ENCODE results near the gene SHB.
A peak's percentile ranks its signal among the peaks of the same experiment; 100 is the strongest.

The SHB gene

DNA sequence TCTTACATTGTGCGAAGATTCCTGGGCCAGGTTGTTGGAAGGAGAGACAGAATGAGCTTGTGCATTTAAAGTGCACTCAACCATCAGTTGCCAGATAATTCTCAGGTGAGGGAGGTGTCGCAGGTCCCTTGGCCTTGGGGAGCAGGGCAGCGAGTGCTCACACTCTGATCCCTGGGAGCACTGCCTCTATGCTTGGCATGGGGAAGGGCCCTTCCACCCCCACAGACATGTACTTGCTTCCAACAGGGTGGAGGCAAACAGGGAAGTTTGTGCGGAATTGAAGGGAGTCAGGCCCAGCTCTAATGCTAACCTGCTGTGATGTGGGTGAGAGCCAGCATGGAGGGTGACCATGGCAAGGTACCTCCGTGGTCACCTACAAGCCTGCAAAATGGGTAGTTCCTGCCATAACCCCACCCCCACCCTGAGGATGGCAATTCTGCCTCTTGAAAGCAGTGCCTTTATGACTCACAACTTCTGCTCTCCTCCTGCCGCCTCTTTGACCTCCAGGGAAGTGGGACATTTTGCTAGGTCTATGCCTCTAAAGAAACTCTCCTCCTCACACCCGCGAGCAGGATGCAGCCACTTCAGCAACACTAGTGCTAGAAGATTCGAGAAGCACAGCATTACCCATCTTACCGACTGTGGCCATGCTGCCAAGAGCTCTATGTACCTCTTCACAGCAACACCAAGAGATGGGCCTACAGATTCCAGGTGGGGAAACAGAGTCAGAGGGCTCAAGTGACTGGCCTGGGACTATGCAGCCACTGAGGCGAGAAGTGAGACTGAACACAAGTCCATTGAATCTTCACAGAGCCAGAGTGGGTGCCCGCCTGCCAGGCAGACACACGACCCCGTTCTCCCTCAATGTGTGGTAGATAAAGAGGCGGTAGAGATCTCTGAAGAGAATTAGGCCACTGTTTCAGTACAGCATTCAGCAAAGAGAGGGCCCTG is 143.0 kb downstream of the SHB start:
- DNase-seq: no peak

DNA sequence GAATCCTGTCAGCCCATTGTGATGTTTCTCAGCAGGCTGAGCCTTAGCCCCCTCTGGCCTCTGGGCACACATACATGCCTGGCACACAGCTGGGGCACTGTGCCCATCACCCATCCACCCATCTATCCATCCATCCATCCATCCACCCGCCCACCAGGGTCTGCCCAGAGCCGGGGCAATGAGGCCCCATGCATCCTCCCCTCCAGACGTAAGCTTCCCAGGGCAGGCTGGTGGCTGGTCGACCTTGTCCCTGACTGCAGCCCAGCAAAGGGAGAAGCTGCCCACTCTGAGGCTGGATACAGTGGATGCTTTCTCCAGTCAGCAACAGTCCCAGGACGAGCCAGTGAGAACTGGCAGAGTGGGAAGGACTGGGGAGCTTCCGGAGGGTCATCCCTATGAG is 144.0 kb downstream of the SHB start:
- DNase-seq: no peak

DNA sequence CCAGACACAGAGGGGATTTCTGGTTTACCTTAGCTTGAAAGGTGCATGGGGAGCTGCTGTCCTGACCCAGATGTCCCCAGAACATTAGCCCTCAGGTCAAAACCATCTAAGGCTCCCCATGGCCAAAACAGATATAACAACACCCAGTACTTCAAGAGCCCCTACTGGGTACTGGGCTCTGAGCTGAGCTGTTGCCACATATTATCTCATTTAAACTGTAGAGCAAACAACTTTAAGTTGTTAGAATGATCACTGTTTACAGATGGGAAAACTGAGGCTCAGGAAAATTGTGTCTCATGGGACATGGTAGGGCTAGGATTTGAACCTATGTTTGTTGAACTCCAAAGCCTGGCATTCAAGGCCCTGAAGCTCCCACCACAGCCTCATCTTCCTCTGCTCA is 144.5 kb downstream of the SHB start:
- DNase-seq: no peak

GRCh38 chr9:37923796-37924427 is 145.1 kb downstream of the SHB start:
- DNase-seq: no peak

DNA sequence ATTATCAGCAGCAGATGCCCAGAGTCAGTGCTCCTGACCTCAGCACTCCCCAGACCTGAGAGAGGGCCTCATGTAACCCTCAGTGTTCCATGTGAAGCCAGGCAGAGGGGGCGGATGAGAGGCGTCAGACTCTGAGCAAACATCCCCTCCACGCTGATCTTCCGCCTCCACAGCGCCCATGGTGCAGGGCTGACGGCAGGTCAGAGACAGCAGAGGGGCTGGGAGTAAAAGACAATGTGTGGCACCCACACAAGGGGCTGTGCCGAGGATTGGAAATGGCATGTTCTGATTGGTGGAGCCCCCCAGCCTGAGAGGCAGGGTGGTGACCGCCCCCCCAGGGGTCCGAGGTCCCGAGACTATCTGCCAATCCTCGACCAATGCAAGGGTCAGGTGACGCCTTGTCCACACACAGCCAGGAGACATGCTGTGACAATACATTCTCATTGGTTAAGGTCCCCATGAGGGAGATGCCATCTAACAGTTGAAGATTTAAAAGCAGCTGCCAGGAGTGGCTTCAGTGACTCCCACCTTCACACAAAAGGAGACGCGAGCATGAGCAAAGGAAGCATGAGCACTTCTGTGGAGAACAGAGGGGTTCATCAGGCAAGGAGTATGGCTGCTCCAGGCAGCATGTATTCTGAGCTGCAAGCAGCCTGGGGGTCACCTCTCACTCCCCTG is 145.8 kb downstream of the SHB start:
- no peak for DNase-seq

DNA sequence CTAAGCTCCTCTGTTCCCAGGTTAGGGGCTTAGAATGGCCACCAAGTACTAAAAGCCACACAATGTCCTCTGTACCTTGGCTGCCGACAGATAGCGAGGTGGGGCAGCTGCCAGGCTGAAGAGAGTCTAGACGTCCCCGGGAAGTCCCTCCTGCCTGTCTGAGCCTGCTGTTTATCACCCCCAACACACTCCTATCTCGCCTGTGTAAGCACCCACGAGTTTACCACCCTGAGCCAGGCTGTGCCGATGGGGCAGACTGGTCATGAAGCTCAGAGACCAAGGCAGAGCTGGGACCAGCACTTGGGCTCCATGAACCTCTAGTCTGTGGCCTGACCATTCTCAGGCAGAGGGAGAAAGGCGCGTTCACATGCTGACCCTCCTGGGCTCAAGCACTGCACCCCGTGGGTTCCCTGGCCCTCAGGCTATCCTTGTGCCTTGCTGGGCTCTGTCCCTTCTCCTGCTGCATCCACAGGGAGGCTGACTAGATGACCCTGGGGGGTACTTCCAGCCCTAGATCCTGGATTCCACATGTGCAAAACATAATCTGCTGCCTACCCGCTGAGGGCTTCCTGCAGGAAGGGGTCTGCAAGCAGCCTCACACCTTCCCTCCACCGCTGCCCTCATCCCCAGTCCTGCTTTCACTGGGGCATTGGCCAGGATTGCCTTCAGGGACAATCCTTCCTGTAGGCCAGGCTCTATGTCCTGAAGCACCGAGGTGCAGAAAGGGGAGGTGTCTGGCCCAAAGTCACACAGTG is 146.5 kb downstream of the SHB start:
- DNase-seq: peak; percentile 25

DNA sequence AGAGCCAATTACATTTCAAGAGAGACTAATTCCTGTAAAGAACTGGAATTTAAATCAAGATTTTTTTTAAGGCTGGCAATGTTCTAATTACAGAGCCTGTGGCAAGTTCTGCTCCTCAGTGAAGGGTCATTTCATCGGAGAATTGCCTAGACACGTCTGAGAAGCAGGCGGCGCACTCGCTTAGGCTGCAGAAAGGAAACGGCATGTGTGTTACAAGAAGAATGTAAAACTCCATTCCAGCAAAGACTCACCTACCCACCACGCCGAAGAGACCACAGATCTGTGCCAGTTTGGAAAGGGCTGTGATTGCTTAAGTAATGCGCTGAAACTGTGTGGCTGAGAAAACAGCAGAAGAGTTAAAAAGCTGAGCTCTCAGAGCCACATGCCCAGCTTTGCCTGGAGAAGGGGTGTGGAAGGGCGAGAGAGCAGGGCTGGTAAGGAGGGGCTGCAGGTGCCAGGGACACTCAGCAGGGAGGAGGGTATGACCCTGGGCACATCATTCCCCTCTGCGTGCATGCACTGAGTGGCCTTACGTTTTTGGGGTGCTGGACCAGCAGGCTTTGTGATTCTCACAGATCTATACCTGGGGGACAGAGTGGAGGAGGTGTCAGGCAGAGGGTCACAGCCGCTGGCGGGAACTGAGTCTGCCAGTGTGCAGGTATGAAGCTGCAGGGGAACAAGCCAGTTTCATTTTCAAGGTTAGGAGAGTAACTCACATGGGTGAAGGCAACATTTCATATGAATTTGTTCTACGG is 147.3 kb downstream of the SHB start:
- DNase-seq: peak; percentile 20

DNA sequence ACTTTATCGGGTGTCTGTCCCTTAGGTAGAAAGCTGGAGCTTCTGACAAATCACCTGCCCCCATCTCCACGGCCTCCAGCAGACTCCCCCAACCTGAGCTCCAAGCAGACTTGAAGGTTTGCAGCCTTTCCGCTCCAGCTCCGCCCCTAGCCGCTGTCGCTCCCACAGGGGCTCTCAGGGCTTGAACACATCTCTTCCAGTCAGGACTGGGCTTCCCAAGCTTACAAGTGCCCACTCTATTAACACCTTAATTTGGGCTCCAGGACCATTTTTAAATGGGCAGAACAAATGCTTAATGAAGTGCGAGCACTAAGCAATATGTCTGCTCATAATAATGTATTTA is 147.9 kb downstream of the SHB start:
- no peak for DNase-seq

GRCh38 chr9:37920471-37921167 is 148.4 kb downstream of the SHB start:
- DNase-seq: no peak

DNA sequence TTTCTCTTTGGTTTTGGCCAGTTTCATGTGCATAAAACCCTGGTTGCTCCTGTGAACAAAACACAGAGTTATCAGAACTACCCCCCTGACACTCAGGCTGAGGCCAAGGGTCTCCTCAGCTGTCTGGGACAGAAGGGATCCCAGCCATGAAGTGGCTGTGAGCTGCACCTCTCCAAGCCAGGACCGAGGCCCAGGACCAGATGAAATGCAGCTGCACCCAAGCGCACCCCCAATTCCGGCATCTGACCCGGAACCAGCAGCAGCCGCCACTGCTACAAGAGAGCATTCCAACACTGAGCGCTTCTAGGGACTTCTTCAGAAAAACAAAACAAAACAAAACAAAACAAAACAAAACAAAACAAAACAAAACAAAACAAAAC is 149.1 kb downstream of the SHB start:
- DNase-seq: no peak

DNA sequence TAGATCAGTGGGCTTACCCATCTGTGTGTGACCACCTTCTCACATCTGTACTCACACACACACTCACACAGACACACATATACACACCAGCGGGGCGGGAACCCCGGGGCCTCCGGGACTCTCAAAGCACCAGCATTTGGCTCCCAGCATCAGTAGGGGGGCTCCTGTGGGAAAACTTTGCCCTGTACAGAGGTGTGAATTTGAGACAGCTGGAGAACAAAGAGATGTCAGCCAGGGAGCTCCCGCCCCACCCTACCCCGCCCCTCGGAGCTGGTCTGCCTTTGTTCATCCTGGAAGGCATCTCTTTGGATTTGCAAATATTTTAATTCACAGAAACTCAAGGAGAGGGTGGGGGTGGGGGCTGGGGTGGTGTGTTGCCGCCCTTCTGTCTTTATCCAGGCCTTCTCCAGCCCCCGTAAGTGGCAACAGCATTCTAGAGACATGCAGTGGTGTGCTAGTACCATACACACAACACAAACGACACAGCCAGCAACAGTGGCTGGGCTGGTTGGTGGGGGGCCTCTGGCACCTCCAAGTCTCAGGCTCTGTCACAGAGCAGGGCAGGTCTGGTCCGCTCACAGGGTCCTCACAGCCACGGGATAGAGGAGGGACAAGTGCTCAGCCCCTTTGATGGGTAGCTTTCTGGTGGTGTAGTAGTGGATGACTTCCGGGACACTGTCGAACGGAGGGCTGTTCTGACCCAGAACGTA is 149.6 kb downstream of the SHB start:
- no peak for DNase-seq

- no peak for DNase-seq
These were observed 150.3 kb downstream of the SHB start for GRCh38 chr9:37918665-37919170.

GRCh38 chr9:37917801-37918664 is 151.0 kb downstream of the SHB start:
- no peak for DNase-seq

- DNase-seq: no peak
These were observed 151.7 kb downstream of the SHB start for GRCh38 chr9:37917313-37917731.

DNA sequence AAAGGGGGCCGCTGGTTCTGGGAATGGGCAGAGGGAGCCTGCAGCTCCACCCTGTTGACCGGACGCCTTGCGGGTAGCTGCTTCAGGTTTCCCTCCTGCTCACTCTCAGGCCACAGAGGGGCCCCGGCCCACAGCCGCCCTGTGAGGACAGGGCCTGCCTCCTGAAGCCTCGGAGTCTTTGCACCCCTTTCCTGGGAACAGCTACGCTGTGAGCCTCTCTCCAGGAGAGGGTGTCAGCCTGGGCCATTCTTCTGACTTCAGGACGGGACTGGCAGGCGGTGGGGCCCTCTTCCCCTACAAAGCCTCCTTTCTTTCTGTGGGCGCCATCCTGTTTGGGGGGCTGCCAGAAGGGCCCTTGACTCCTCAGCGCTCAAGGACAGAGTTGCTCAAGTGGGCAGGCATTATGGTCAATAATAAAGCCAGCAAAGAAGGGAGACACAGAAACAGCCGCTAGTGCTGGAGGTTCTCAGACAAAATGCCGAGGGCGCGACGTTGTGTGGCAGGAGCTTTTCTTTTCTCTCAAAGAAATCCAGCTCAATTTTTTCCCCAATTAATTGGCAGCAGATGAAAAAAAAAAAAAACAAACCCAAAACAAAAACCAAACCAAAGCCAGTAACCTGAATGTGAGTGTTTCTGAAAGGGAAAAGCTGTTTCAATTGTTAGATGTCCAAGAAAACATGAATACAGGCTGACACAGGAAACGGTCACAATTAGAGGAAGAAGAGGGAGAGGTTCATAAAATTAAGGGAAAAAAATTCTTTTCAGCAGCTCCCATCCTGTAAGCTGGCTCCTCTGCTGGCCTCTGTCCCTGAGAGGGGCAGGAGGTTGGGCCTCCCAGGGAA is 152.3 kb downstream of the SHB start:
- no peak for DNase-seq

GRCh38 chr9:37915911-37916470 is 153.0 kb downstream of the SHB start:
- no peak for DNase-seq

DNA sequence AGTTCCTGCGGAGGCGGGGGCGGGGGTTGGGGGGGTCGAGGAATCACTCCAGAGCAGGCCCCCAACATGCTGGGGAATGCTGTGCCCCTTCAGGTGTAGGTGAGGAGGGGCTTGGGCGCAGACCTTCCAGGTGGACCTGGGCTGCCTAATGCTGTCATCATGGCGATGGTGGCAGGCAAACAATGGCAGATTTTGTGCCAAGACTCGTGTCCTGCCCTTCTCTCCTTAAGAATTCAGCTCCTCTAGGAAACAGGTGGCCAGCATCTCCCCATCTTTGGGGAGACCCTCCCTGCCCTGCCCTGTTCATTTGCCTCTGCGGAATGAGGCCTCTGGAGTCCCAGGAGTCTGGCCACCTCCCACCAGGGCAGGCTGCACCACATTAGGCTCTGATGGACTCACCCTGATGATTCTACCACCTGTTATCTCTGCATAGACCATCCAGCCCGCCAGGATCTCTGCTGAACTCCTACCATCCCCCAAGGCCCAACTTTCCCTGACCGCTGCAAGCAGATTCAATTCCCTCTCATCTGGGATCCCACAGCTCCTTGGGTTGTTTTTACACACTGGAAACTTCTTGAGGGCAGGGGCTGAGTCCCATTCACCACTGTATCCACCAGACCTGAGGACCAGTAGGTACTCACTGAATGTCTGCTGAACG is 154.2 kb downstream of the SHB start:
- DNase-seq: no peak

GRCh38 chr9:37914154-37914551 is 154.9 kb downstream of the SHB start:
- DNase-seq: no peak

Measured in RPMI8226 (cell line).